Measurements from ENCODE around the gene BMI1.

Gene BMI1

GRCh38 chr10:22315455-22316285 lies 5.2 kb upstream of the BMI1 start (continued):
- TF ChIP-seq ZNF274 (IDR thresholded peaks at IDR 0.05; ENCODE audit: low read length) (no peak), ZNF274 (tag by site-specific recombination; IDR thresholded peaks at IDR 0.05; ENCODE audit: borderline replicate concordance) (no peak), BCL11B (tag by site-specific recombination; IDR thresholded peaks at IDR 0.05; ENCODE audit: low read depth) (peak; percentile 37), KLF1 (tag by site-specific recombination; IDR thresholded peaks at IDR 0.05) (no peak), ZNF654 (tag by site-specific recombination; IDR thresholded peaks at IDR 0.05; ENCODE audit: low read depth) (no peak), OVOL3 (tag by site-specific recombination; IDR thresholded peaks at IDR 0.05) (0 out of 2 replicates have a peak, but pooled peaks have one; percentile 50), ZNF292 (tag by site-specific recombination; IDR thresholded peaks at IDR 0.05; ENCODE audit: borderline replicate concordance, low read depth) (no peak), ZNF639 (tag by site-specific recombination; IDR thresholded peaks at IDR 0.05) (0 out of 2 replicates have a peak, but pooled peaks have one; percentile 35), ZNF398 (tag by site-specific recombination; IDR thresholded peaks at IDR 0.05) (no peak), ZBTB48 (tag by site-specific recombination; IDR thresholded peaks at IDR 0.05) (no peak), GFI1B (tag by site-specific recombination; IDR thresholded peaks at IDR 0.05) (no peak), ZNF701 (tag by site-specific recombination; IDR thresholded peaks at IDR 0.05) (no peak), ZNF138 (tag by site-specific recombination; IDR thresholded peaks at IDR 0.05; ENCODE audit: borderline replicate concordance) (no peak), ZSCAN16 (tag by site-specific recombination; IDR thresholded peaks at IDR 0.05) (no peak), WT1 (tag by site-specific recombination; IDR thresholded peaks at IDR 0.05) (no peak), SALL2 (tag by site-specific recombination; IDR thresholded peaks at IDR 0.05; ENCODE audit: borderline replicate concordance) (no peak), KLF10 (tag by site-specific recombination; IDR thresholded peaks at IDR 0.05) (peak; percentile 71), ZNF266 (tag by site-specific recombination; IDR thresholded peaks at IDR 0.05; ENCODE audit: low read depth) (no peak), HOXA7 (CRISPR knock-in tag; IDR thresholded peaks at IDR 0.05; ENCODE audit: borderline replicate concordance) (no peak), ZBTB26 (tag by site-specific recombination; optimal IDR thresholded peaks at IDR 0.05) (peak; percentile 93), ZNF777 (tag by site-specific recombination; IDR thresholded peaks at IDR 0.05; ENCODE audit: borderline replicate concordance) (no peak), BCL11A (tag by site-specific recombination; IDR thresholded peaks at IDR 0.05; ENCODE audit: low read depth) (peak; percentile 75), OSR2 (tag by site-specific recombination; IDR thresholded peaks at IDR 0.05) (no peak; the same call in 1 of the 2 replicates), SCRT1 (tag by site-specific recombination; IDR thresholded peaks at IDR 0.05; ENCODE audit: borderline replicate concordance) (no peak), ZNF2 (tag by site-specific recombination; IDR thresholded peaks at IDR 0.05) (peak; percentile 71), ZNF776 (tag by site-specific recombination; IDR thresholded peaks at IDR 0.05; ENCODE audit: borderline replicate concordance) (no peak), ZNF510 (tag by site-specific recombination; IDR thresholded peaks at IDR 0.05; ENCODE audit: insufficient replicate concordance) (no peak), ZNF37A (tag by site-specific recombination; IDR thresholded peaks at IDR 0.05) (no peak), SP3 (tag by site-specific recombination; IDR thresholded peaks at IDR 0.05) (no peak), ZNF571 (tag by site-specific recombination; IDR thresholded peaks at IDR 0.05) (no peak), ZNF26 (tag by site-specific recombination; IDR thresholded peaks at IDR 0.05) (no peak), ZNF558 (tag by site-specific recombination; IDR thresholded peaks at IDR 0.05) (no peak), ZNF626 (tag by site-specific recombination; IDR thresholded peaks at IDR 0.05) (no peak), ZSCAN4 (tag by site-specific recombination; IDR thresholded peaks at IDR 0.05) (0 out of 2 replicates have a peak, but pooled peaks have one; percentile 38)
